GM21576 (cell line): Measurements from ENCODE around the gene OLAH.

Experiments used
- ATAC-seq: cut with Tn5 transposase; IDR thresholded peaks from one replicate; pipeline ENCODE4 v1.9.1; 2021; ENCODE audit warnings: mild to moderate bottlenecking, moderate library complexity; ENCODE audit not compliant: unreplicated experiment

OLAH gene

GRCh38 chr10:15068802-15069201 lies 25.1 kb downstream of the OLAH start:
- ATAC-seq, result no peak

GRCh38 chr10:15069230-15069629 lies 25.5 kb downstream of the OLAH start:
- ATAC-seq, result no peak

- no peak for ATAC-seq
These were observed 28.6 kb downstream of the OLAH start for GRCh38 chr10:15072358-15072757.

GRCh38 chr10:15075421-15075820 lies 31.7 kb downstream of the OLAH start:
- no peak for ATAC-seq

- ATAC-seq, result no peak
These were observed 40.1 kb downstream of the OLAH start for GRCh38 chr10:15083674-15084501.

GRCh38 chr10:15084502-15084922 lies 40.8 kb downstream of the OLAH start:
- ATAC-seq, result no peak

- peak; percentile 98 for ATAC-seq
These were observed 44.9 kb downstream of the OLAH start, which contains the start of gene ACBD7 for GRCh38 chr10:15088428-15089261. ACBD7 (minus strand) TSS chr10:15088776; CDS start chr10:15088728, 48 bp downstream.

- no peak for ATAC-seq
These were observed 47.7 kb downstream of the OLAH start for GRCh38 chr10:15091418-15091817.

- ATAC-seq, result no peak
These were observed 49.2 kb downstream of the OLAH start for GRCh38 chr10:15092855-15093408.

GRCh38 chr10:15096661-15097010 lies 52.9 kb downstream of the OLAH start:
- ATAC-seq, result peak; percentile 15

GRCh38 chr10:15097011-15097812 lies 53.5 kb downstream of the OLAH start, which contains the start of gene RPP38:
RPP38 (plus strand) TSS chr10:15097355; CDS start chr10:15103315, 5,960 bp downstream.
- peak; percentile 81 for ATAC-seq

- ATAC-seq, result no peak
These were observed 56.1 kb downstream of the OLAH start for GRCh38 chr10:15099886-15100285.

GRCh38 chr10:15103513-15103912 lies 59.8 kb downstream of the OLAH start:
- no peak for ATAC-seq

- peak; percentile 62 for ATAC-seq
These were observed 62.7 kb downstream of the OLAH start for GRCh38 chr10:15106352-15107013.

GRCh38 chr10:15112657-15113056 lies 68.9 kb downstream of the OLAH start:
- no peak for ATAC-seq

GRCh38 chr10:15113766-15114165 lies 70.0 kb downstream of the OLAH start:
- ATAC-seq, result no peak

GRCh38 chr10:15116225-15116624 lies 72.5 kb downstream of the OLAH start:
- no peak for ATAC-seq

GRCh38 chr10:15118615-15119014 lies 74.9 kb downstream of the OLAH start:
- ATAC-seq, result no peak

- ATAC-seq, result no peak
These were observed 76.8 kb downstream of the OLAH start for GRCh38 chr10:15120523-15120922.

GRCh38 chr10:15121707-15122106 lies 78.0 kb downstream of the OLAH start:
- ATAC-seq, result no peak
